ENCODE results near the gene FCRL1.

FCRL1 gene

GRCh38 chr1:157829711-157830110 lies 9.8 kb upstream of the FCRL1 start:
- TF ChIP-seq, protein P1, sequence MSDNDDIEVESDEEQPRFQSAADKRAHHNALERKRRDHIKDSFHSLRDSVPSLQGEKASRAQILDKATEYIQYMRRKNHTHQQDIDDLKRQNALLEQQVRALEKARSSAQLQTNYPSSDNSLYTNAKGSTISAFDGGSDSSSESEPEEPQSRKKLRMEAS (IDR thresholded peaks at IDR 0.05): no peak
- TF ChIP-seq RAD21 (IDR thresholded peaks at IDR 0.05; ENCODE audit: low read depth): no peak
- no peak for TF ChIP-seq EP300 (IDR thresholded peaks at IDR 0.05; ENCODE audit: borderline replicate concordance)
- no peak for TF ChIP-seq TAF1 (IDR thresholded peaks at IDR 0.05; ENCODE audit: low read depth)
- no peak for TF ChIP-seq TCF12 (IDR thresholded peaks at IDR 0.05; ENCODE audit: low read depth)
- TF ChIP-seq YY1 (IDR thresholded peaks at IDR 0.05; ENCODE audit: low read depth): no peak
- TF ChIP-seq, protein P2, sequence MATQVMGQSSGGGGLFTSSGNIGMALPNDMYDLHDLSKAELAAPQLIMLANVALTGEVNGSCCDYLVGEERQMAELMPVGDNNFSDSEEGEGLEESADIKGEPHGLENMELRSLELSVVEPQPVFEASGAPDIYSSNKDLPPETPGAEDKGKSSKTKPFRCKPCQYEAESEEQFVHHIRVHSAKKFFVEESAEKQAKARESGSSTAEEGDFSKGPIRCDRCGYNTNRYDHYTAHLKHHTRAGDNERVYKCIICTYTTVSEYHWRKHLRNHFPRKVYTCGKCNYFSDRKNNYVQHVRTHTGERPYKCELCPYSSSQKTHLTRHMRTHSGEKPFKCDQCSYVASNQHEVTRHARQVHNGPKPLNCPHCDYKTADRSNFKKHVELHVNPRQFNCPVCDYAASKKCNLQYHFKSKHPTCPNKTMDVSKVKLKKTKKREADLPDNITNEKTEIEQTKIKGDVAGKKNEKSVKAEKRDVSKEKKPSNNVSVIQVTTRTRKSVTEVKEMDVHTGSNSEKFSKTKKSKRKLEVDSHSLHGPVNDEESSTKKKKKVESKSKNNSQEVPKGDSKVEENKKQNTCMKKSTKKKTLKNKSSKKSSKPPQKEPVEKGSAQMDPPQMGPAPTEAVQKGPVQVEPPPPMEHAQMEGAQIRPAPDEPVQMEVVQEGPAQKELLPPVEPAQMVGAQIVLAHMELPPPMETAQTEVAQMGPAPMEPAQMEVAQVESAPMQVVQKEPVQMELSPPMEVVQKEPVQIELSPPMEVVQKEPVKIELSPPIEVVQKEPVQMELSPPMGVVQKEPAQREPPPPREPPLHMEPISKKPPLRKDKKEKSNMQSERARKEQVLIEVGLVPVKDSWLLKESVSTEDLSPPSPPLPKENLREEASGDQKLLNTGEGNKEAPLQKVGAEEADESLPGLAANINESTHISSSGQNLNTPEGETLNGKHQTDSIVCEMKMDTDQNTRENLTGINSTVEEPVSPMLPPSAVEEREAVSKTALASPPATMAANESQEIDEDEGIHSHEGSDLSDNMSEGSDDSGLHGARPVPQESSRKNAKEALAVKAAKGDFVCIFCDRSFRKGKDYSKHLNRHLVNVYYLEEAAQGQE (IDR thresholded peaks at IDR 0.05; ENCODE audit: low read depth): no peak
- no peak for TF ChIP-seq FOXM1 (IDR thresholded peaks at IDR 0.05; ENCODE audit: borderline replicate concordance, low read depth)
- TF ChIP-seq USF1 (IDR thresholded peaks at IDR 0.05): no peak
- TF ChIP-seq CREB1 (IDR thresholded peaks at IDR 0.05; ENCODE audit: low read depth): no peak
- no peak for TF ChIP-seq CEBPB (IDR thresholded peaks at IDR 0.05)
- TF ChIP-seq TEAD4 (IDR thresholded peaks at IDR 0.05): no peak
- no peak for TF ChIP-seq NFIC (IDR thresholded peaks at IDR 0.05)
- TF ChIP-seq ZBTB7A (IDR thresholded peaks at IDR 0.05; ENCODE audit: low read depth): no peak
- no peak for TF ChIP-seq EGR1 (IDR thresholded peaks at IDR 0.05)

DNA sequence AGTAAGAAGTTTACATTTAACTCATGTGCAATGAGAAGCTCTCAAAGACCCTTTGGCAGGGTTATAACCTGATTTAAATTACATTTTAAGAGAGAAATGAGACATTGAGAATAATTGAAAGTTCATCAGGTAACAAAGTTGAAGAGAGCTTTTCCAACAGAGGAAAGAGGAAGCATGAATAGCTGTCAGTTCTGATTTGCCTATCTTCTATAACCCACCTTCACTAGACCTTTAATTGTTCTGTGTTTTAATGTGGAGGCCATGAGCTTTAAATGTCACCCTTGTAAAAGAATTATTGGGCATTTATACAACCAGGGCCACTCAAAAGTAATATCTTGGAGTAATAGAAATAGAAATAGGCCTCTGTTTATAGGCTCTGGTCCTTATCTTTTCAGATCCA lies 9.3 kb upstream of the FCRL1 start:
- TF ChIP-seq EGR1 (IDR thresholded peaks at IDR 0.05): no peak
- TF ChIP-seq CEBPB (IDR thresholded peaks at IDR 0.05): no peak
- no peak for TF ChIP-seq YY1 (IDR thresholded peaks at IDR 0.05; ENCODE audit: low read depth)
- TF ChIP-seq TCF12 (IDR thresholded peaks at IDR 0.05; ENCODE audit: low read depth): no peak
- TF ChIP-seq CREB1 (IDR thresholded peaks at IDR 0.05; ENCODE audit: low read depth): no peak
- TF ChIP-seq, protein P2 (IDR thresholded peaks at IDR 0.05; ENCODE audit: low read depth): no peak
- TF ChIP-seq USF1 (IDR thresholded peaks at IDR 0.05): no peak

- TF ChIP-seq, protein P1 (IDR thresholded peaks at IDR 0.05): no peak
- TF ChIP-seq, protein P2 (IDR thresholded peaks at IDR 0.05; ENCODE audit: low read depth): no peak
- TF ChIP-seq EP300 (IDR thresholded peaks at IDR 0.05; ENCODE audit: borderline replicate concordance) (no peak), YY1 (IDR thresholded peaks at IDR 0.05; ENCODE audit: low read depth) (no peak), TEAD4 (IDR thresholded peaks at IDR 0.05) (no peak), ZBTB7A (IDR thresholded peaks at IDR 0.05; ENCODE audit: low read depth) (no peak)
Observed at GRCh38 chr1:157820299-157820698, 379 bp upstream of the FCRL1 start.

DNA sequence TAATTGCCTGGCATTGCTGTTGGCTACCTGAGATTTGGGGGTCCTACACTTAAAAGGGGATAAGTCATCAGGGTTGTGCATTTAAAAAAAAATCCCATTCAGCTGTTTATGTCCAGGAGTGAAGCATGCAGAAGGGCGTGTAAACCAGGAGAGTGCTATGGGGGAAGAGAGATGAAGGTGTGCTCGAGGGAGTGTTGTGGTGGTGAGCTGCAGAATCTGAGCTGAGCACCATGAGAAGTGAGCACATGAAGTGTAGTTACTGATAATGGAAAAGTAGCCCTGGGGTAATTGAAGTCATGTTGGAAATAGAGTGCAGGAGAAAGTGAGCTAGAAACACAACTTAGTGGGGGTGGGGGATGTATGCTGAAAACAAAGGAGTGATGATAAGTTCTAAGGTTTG lies 705 bp downstream of the FCRL1 start:
- TF ChIP-seq USF1 (IDR thresholded peaks at IDR 0.05): no peak
- no peak for TF ChIP-seq RAD21 (IDR thresholded peaks at IDR 0.05; ENCODE audit: low read depth)
- no peak for TF ChIP-seq TEAD4 (IDR thresholded peaks at IDR 0.05)
- TF ChIP-seq, protein P1 (IDR thresholded peaks at IDR 0.05): no peak
- TF ChIP-seq CEBPB (IDR thresholded peaks at IDR 0.05): no peak
- TF ChIP-seq CREB1 (IDR thresholded peaks at IDR 0.05; ENCODE audit: low read depth): no peak
- no peak for TF ChIP-seq FOXM1 (IDR thresholded peaks at IDR 0.05; ENCODE audit: borderline replicate concordance, low read depth)

All from Ishikawa (cell line).